GM23248 (cell line): ENCODE results near the gene BLVRA.

ENCODE experiments used
- EZH2 ChIP-seq: fragments of 200-600 bp; sonication (generic); IDR thresholded peaks from 2 replicates; pipeline ENCODE4 v1.6.1; 2018; ENCODE audit warnings: antibody characterized with exemption, mild to moderate bottlenecking; ENCODE audit not compliant: insufficient read depth, poor library complexity, severe bottlenecking
- EZH2phosphoT487 ChIP-seq: fragments of 200-600 bp; sonication (generic); IDR thresholded peaks from 2 replicates; pipeline ENCODE4 v1.6.1; 2018; ENCODE audit warnings: antibody characterized with exemption, moderate library complexity, mild to moderate bottlenecking, low read depth; ENCODE audit not compliant: insufficient read depth

- TF ChIP-seq EZH2 (no peak), EZH2phosphoT487 (no peak)
Measured at GRCh38 chr7:43849047-43849446, 90.6 kb downstream of the BLVRA start.
